ENCODE measurements around the gene SMC1B. TPM values are rescaled to one million over a fixed set of nuclear protein-coding genes. Genes with fewer than 3 reads are reported as not detected.
"Not testable (repeated sequence)": the region's sequence is repeated elsewhere in the genome, so short reads cannot be mapped to it uniquely, and the experiment has no call there.

Gene SMC1B
- total RNA-seq, 1 experiment from 2014 or later: not detected

DNA sequence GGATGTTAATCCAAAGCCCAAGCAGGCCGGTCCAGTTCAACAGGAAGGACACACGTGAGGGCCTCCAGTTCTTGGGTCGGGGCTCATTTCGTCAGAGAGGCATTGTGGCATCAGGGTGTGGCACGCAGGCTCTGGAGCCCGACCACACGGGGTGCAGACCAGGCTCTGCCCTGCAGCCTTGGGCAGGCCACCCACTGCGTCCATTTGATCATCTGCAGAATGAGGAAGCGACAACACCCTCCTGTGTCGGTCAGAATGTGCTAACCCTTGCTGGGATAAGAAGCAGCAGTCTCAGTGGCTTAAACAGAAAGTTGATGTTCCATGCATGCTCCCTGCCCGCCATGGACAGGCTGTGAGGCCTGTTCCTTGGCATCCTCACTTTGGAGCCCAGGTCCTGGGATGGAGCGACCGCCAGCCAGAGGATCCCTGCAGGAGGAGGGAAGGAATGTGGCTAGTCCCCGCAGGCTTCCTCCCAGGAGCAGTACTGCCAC lies 10.9 kb upstream of the SMC1B start:
- in situ Hi-C loops (cut with HindIII; ENCODE audit: low sequenced_read_pairs): no loop called here
- DNase-seq (ENCODE audit: low spot score): no peak

DNA sequence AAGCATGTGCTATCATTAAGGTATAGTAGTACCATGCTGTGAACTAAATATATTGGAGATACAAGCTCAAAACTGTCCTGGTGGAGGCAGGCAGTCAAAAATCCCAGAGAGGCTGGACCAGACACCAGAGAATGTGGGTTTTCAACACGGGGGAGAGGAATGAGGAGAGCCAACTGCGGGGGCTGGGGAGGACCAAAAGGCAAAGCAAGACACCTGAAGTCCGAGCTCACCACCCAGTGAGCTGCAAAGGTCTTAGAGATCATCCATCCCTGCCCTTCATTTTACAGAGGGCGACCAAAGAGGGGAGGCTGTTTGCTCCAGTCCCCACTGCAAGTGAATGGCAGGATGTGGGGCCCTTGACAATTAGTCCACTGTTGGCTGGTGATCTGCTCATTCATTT lies 10.1 kb upstream of the SMC1B start:
- in situ Hi-C loops (cut with HindIII; ENCODE audit: low sequenced_read_pairs): no loop called here
- no peak for DNase-seq (ENCODE audit: low spot score)

DNA sequence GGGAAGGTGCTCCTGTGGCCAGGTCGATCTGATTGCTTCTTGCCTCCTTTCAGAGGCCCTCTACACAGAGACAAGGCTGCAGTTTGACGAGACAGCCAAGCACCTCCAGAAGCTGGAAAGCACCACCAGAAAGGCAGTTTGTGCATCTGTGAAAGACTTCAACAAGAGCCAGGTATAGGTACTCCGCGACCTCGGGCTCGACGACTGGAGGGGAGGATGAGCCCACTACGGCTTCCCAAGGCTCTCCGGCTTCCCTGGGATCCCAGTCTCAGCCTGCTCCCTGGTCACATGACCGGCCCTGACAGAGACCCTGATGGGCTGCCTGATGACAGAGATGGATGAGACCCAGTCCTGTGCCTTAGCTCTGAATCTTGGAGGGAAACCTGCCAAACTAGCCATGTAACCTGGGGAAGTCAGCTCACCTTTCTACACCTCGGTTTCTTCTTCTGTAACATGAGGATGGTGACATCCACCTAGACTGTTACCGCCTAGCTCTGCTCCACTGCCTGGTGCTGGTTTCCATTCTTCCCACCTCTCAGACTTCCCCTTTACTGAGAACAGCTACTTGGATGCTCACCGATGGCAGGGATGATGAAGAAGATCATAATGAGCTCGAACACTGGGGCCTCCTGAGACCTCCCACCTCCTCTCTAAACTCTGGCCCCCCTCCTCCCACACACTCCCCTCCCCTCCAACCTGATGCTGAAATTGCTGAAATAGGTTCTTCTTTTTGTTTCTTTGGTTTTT lies 9.0 kb upstream of the SMC1B start:
- no peak for DNase-seq (ENCODE audit: low spot score)
- in situ Hi-C loops (cut with HindIII; ENCODE audit: low sequenced_read_pairs): no loop called here

DNA sequence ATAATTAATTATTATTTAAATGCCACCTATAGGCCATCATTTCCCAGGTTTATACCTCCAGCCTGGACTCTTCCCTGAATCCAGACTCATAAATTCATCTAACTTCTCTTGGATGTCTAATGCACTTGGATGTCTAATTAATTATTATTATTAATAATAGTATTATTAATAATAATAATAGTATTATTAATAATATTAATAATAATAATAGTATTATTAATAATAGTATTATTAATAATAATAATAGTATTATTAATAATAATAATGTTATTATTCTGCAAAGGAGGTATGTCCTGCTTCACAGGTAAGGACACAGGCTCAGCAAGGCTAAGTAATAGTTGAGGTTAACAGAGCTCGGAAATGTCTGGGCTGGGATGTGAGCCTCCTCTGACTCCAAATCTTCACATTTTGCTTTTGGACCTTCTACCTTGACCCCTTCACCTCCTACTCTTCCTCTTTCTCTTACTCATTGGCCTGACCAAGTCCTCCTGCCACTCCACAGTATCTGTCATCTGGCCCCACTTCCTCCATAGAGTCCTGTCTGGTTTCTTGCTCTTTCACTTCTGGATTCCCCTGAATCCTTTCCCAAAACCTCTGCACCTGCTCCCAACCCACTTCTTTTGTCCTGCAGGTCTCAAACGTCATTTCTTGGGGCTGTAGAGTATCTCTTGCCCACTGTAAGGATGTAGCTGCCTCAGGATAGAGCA lies 8.1 kb upstream of the SMC1B start:
- DNase-seq (ENCODE audit: low spot score): no peak
- in situ Hi-C loops (cut with HindIII; ENCODE audit: low sequenced_read_pairs): no loop called here

DNA sequence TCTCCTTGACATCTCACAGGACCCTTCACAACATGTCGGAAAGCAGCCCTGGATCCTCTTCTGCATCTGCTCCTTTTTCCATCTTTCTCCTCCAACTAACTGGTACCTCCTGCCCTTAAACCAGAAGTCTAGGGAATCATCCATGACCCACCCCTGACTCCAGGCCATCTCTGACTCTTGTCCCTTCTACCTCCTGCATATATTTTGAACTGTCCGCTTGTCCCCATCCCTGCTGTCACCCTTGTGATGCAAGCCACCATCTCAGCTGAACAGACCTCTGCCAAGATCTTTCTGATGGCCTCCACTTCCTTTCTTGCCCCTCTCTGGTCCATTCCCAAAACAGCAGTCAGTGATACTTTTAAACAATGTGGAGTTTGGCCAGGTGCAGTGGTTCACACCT lies 7.1 kb upstream of the SMC1B start:
- in situ Hi-C loops (cut with HindIII; ENCODE audit: low sequenced_read_pairs): no loop called here
- no peak for DNase-seq (ENCODE audit: low spot score)

DNA sequence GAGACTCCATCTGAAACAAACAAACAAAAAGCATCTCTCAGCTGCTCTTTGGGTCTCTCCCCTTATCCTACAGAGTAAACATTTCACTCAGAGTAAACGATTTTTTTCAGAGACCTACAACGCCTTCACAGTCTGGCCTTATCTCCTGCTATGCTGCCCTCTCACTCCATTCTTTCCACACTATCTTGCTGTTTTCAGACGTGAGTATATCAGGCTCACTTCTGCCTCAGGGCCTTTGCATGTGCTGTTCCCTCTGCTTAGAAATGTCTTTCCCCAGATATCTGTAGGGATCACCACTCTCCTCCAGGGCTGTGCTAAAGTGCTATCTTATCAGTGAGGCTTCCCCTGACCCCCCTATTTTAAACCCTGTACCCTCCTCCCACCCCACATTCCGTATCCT lies 6.6 kb upstream of the SMC1B start:
- DNase-seq (ENCODE audit: low spot score): no peak
- in situ Hi-C loops (cut with HindIII; ENCODE audit: low sequenced_read_pairs): no loop called here

DNA sequence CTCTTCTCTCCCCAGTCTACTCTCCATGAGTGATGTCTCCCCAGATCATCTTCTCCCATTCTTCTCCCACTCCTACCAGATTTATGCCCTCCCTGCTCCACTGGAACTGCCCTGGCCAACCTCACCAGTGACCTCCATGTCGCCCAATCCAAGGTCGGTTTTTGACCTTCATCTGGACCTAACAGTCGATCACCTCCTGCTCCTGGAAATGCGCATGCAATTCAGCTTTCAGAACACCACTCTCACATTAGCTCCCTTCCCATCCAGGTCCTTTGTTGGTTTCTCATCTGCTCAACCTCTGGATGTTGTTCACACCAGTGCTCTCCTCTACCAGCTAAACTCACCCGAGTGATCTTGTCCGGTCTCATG lies 5.4 kb upstream of the SMC1B start:
- no peak for DNase-seq (ENCODE audit: low spot score)
- in situ Hi-C loops (cut with HindIII; ENCODE audit: low sequenced_read_pairs): no loop called here

DNA sequence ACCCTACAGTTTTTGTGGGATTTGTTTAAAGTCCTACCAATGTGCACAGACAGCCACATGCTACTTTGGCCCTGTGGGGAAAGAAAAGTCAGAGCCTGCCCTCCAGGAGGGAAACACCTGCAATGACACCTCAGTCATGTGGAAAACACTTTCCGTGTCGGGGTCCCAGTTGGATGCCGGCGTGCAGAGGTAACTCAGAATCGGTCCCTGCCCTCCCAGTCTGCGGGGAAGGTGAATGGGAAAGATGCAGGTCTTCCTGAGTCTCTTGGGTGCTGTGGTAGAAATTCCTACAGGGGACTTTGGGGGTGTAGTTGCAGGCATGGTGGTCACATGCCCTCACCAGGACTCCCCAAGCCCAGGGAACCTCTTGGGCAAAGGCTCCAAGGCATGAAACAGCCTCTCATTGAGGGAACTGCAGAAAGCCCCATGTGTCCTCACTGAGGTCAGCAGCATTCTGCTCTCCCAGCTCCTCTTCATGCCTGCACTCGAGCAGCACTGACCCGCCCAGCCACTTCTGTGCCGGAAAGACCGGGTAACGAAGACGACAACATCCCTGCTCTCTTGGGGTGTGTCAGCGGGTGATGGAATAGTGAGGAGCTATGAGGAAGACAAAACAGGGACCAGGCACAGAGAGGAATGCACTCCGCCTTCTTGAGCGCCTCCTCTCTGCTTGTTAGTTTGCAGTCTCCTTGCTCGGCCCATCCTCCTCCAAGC lies 4.8 kb upstream of the SMC1B start:
- DNase-seq (ENCODE audit: low spot score): no peak
- in situ Hi-C loops (cut with HindIII; ENCODE audit: low sequenced_read_pairs): no loop called here

DNA sequence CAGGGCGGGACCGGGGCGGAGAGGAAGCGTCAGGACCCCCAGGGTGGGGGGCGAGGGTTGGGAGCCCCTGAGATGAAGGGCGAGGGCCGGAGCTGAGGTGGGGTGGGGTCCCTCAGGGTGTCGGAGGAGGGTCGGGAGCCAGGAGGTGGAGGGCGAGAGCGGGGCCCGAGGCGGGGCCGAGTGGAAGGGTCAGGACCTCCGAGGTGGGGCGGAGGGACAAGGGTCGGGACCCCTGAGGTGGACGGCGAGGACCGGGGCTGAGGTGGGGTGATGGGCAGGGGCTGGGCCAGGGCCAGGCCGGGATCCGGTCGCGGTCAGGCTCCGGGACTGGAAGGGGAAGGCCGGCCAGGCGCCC lies 409 bp downstream of the SMC1B start:
- in situ Hi-C loops (cut with HindIII; ENCODE audit: low sequenced_read_pairs): no loop called here
- no peak for DNase-seq (ENCODE audit: low spot score)

DNA sequence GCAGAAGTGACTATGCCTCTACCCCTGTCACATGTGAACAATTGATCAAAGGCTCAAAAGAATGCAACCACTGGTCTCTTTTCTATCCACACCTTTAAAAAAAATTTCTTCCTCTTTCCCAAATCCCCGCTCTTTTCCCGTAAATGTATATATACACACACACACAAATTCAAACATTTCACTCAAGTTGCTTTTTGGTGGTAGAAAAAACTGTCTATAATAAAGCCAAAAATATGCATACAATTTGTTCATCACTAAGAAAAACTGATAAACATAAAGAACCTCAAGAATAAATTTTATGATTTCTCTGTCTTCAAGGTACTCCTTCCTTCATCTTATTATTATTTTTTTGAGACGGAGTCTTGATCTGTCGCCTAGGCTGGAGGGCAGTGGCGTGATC lies 5.6 kb downstream of the SMC1B start:
- in situ Hi-C loops (cut with HindIII; ENCODE audit: low sequenced_read_pairs): no loop called here

DNA sequence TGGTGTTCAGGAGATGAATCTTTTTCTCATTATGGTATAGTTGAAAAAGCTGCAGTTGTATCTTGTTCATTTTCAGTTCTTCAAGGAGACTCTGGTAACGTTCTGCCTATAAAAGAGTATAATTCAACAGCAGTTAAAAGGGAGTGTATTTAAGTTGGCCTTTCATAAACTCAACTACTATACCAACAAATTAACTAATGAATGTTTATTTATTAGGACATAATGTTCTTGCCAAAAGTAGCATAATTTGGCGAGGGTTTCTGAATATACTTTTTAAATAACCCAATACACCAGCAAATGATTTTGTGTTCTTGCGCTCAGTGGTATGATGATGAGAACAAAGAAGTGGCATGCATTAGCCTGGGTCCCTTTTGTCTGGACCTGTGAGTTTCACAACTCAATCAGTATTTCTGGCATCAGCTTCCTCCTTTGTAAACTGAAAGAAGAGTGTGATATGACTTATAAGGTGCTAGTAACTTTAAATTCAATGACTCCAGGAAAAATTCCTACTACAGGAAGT lies 10.9 kb downstream of the SMC1B start:
- in situ Hi-C loops (cut with HindIII; ENCODE audit: low sequenced_read_pairs): no loop called here
- DNase-seq (ENCODE audit: low spot score): no peak

More for the DNA sequence above, 5.6 kb downstream of the SMC1B start:
- DNase-seq (ENCODE audit: low spot score): no peak

DNA sequence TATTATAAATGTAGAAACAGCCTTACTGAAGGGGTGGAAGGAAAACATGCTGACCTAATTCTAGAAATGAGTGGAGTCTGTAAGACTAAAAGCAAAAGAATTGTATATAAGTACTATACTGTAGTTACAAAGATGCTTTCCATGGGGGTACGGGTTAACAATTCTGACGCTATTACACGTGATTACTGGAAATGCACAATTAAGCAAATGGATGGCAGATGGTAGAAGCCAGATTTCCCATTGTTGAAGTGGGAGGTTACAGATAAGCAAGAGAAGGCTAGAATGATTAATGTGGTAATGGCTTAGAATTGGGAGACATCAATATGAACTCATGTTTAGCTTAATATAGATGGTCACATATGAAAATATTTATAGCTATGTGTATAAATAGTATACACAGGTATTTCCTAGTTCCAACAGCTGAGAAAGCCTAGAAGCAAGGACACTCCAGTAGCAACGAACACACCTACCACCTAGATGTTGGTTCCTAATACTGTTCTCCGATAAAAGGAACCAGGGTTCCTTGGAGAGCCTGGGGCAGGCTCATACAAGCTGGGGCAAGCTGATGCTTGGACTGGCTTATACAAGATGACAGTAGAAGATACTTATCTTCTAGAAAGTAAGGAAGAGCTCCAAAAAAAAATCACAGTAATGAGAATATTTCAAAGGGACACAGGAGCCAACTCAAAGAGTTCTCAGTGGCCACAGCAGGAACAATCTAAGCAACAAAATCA lies 13.5 kb downstream of the SMC1B start:
- no peak for DNase-seq (ENCODE audit: low spot score)
- in situ Hi-C loops (cut with HindIII; ENCODE audit: low sequenced_read_pairs): no loop called here

DNA sequence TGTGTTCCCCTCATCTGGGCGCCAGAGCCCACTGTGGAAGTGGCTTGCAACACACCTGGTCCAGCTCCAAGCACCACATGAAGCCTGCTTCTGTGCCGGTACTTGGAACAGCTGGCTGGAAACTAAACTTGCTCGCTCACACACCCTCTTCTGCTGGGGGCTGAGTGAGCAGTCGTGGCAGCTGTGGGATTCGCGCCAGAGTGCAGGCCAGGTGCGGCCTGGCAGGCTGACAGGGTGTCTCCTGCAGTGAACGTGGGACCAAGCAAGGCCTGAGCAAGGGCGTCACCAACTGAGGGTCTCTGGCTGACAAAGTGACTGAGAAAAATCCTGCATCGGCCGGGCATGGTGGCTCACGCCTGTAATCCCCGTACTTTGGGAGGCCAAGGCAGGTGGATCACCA lies 15.2 kb downstream of the SMC1B start:
- no peak for DNase-seq (ENCODE audit: low spot score)

DNA sequence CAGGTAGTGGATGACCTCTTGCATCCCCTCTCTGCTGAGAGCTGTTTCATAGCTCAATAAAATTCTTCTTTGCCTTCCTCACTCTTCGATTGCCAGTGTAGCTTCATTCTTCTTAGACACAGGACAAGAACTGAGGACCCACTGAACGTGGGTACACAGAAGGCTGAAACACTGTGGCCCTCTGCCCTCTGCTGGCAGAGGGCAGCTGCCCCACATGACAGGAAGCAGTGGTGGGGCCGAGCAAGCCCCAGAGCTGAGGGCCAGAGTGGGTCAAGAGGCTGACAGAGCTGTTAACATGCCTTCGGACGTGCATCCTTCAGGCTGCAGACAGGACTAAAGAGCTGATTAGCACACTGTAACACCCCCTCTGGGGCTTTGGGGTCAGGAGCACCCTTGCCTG lies 15.6 kb downstream of the SMC1B start:
- DNase-seq (ENCODE audit: low spot score): no peak

More for the DNA sequence above, 15.2 kb downstream of the SMC1B start:
- in situ Hi-C loops (cut with HindIII; ENCODE audit: low sequenced_read_pairs): no loop called here

DNA sequence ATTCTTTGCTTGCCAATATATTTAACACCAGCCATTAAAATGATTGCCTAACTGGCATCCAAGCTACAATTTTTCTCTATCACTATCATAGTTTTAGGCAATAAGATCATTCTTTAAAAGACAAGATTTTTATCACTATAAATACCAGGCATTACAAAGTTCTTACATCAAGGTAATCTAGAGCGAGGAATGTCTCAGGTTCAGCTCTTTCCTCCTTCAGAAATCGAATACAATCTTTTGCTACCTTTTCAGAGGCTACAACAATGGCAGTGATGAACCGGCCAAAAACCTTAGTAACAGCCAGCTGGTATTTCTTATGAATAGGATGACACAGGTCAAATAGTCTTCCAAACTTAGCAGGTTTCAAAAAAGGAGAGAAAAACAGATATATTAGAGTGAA lies 23.9 kb downstream of the SMC1B start:
- no peak for DNase-seq (ENCODE audit: low spot score)
- in situ Hi-C loops (cut with HindIII; ENCODE audit: low sequenced_read_pairs): no loop called here

More for the DNA sequence above, 15.6 kb downstream of the SMC1B start:
- in situ Hi-C loops (cut with HindIII; ENCODE audit: low sequenced_read_pairs): no loop called here

DNA sequence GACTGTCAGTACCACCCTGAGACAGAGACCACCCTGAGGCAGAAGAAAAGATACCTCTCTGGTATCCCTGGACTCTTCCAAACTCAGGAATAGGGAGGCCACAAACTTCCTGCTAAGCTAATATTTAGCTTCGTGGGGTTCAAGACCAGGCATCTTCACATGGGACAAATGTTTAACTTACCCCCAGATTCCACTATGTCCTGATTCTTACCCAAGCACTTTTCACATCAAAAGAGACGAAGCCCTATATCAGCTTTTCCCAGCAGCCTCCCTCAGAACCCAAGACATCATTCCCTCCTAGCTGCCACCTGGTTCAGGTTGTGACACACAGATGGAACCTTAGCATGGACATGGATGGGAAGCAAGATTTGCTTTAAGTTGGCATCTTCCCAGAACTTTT lies 32.1 kb downstream of the SMC1B start:
- in situ Hi-C loops (cut with HindIII; ENCODE audit: low sequenced_read_pairs): no loop called here
- no peak for DNase-seq (ENCODE audit: low spot score)

DNA sequence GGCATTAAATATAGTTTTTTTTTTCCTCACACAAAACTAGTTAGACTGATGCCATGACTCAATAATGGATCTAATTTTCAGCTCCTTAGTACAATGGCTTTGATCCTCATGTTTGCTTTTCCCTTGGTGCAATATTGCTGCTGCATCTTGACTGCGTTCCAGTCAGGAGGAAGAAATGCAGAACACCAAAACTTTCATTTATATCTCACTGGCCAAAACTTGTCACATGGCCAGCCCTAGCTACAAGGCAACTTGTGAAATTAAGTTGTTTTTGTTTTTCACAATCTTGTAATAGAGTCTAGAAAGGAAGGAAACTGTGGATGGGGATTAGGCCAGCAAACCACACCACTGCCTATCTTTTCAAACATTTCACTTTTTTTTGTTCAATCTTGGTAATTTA lies 36.7 kb downstream of the SMC1B start:
- no peak for DNase-seq (ENCODE audit: low spot score)
- in situ Hi-C loops (cut with HindIII; ENCODE audit: low sequenced_read_pairs): no loop called here

DNA sequence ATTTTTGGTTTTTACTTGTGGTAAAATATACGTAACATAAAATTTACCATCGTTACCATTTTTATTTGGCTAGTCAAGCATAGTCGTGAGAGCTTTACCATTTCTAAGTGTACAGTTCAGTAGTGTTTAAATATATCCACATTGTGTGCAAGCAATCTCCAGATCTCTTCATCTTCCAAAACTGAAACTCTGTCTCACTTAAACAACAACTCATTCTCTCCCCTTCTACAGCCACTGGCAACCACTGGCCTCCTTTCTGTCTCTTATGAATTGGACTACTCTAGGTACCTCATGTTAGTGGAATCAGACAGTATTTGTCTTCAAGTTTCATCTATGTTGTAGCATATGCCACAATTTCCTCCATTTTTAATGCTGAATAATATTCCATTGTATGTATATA lies 37.4 kb downstream of the SMC1B start:
- in situ Hi-C loops (cut with HindIII; ENCODE audit: low sequenced_read_pairs): no loop called here

DNA sequence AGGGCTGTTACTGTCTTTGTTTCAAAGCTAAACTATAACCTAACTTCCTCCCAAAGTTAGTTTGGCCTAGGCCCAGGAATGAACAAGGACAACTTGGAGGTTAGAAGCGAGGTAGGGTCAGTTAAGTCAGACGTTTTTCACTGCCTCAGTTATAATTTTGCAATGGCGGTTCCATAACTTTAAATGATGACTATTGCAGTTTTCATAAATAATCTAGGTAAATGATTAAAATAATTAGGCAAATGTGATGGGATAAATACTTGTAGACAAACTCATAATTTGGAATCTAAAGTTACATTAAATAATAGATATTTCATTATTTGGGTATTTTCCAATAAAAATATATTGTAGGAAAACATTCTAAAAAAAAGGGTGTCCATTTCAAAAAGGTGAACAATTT lies 39.8 kb downstream of the SMC1B start:
- DNase-seq (ENCODE audit: low spot score); in situ Hi-C loops (cut with HindIII; ENCODE audit: low sequenced_read_pairs): not testable (repeated sequence)

More for the DNA sequence above, 37.4 kb downstream of the SMC1B start:
- DNase-seq (ENCODE audit: low spot score): no peak

Data from G401 (cell line).